ENCODE data around the gene ARMH4. TPM values are rescaled to one million over a fixed set of nuclear protein-coding genes. Genes with fewer than 3 reads are reported as not detected.

ARMH4 gene
- total and polyA plus RNA-seq, 8 donors = 0.40 to 14.3 (median 1.9) TPM; not detected in 1

DNA sequence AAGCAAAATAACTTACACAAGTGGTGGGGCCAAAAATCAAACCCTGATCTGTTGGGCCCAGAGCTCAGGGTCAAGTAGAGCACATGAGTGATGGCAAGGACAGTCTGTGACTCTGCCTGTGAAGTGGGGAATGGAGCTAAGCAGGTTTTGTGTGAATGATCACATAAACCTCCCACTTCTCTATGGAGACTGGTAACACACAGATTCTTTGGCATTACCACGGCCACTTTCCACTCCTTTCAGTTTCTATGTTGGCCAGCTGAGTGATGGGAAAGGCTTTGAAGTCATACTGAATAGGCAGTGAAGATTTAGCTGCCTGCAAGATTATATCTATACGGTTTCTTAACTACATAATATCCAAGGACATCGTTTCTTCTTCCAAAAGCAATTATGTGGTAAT, 97.9 kb downstream of the ARMH4 start:
- no peaks in the 10 kb centered on the region for H3K27me3 ChIP-seq
- intact Hi-C loops (cut with DNase I; ENCODE audit: low total_unique reads) = no loop called here
- H3K9me3 ChIP-seq = no peaks in the 10 kb centered on the region
- no peak overlapping the region for H3K27ac ChIP-seq
- TF ChIP-seq, protein P1, sequence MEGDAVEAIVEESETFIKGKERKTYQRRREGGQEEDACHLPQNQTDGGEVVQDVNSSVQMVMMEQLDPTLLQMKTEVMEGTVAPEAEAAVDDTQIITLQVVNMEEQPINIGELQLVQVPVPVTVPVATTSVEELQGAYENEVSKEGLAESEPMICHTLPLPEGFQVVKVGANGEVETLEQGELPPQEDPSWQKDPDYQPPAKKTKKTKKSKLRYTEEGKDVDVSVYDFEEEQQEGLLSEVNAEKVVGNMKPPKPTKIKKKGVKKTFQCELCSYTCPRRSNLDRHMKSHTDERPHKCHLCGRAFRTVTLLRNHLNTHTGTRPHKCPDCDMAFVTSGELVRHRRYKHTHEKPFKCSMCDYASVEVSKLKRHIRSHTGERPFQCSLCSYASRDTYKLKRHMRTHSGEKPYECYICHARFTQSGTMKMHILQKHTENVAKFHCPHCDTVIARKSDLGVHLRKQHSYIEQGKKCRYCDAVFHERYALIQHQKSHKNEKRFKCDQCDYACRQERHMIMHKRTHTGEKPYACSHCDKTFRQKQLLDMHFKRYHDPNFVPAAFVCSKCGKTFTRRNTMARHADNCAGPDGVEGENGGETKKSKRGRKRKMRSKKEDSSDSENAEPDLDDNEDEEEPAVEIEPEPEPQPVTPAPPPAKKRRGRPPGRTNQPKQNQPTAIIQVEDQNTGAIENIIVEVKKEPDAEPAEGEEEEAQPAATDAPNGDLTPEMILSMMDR (IDR thresholded peaks at IDR 0.05) = no peak
- no peak for TF ChIP-seq POLR2A (IDR thresholded peaks at IDR 0.05)
- no peak for TF ChIP-seq EP300 (IDR thresholded peaks at IDR 0.05)
- TF ChIP-seq POLR2AphosphoS5 (IDR thresholded peaks at IDR 0.05) = no peak
- WGBS, 5 donors = 71 to 84% (median 78%) methylated on average over 3 of the region's 3 CpGs
- H3K36me3 ChIP-seq = no peaks in the 10 kb centered on the region
- no peaks in the 10 kb centered on the region for H3K4me1 ChIP-seq
- H3K4me3 ChIP-seq = no peak overlapping the region
- DNase-seq = no peak

DNA sequence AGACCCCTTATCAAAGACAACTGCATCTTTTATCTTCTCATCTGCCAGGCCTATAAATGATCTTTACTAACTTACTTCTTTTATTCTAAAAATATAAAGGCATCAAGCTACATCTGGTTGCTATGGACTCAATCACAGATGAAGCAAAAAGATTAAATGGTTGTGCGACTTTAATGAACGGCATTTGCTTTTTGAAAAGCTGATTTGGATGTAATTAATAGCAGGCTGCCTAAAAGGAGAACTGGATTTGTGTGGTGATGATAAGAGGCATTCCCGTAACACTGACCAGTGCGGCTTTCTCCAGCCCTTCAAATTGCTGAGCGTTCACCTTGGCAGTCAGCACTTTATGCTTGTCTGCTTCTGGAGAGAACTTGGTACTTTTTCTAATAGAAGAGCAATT, 103.8 kb downstream of the ARMH4 start:
- H3K4me1 ChIP-seq = no peaks in the 10 kb centered on the region
- DNase-seq = peak in 1 of 2 donors; percentile 30
- no peaks in the 10 kb centered on the region for H3K27me3 ChIP-seq
- WGBS, 5 donors = 30 to 61% (median 52%) methylated on average over 5 of the region's 5 CpGs
- H3K4me3 ChIP-seq = no peak overlapping the region
- intact Hi-C loops (cut with DNase I; ENCODE audit: low total_unique reads) = no loop called here
- peaks cover 0 to 8% (median 2%) of the 10 kb centered on the region in 4 donors for H3K9me3 ChIP-seq
- no peaks in the 10 kb centered on the region for H3K36me3 ChIP-seq
- H3K27ac ChIP-seq = no peak overlapping the region
- TF ChIP-seq POLR2A (IDR thresholded peaks at IDR 0.05) (no peak), EP300 (IDR thresholded peaks at IDR 0.05) (no peak), POLR2AphosphoS5 (IDR thresholded peaks at IDR 0.05) (no peak)
- TF ChIP-seq, protein P1 (IDR thresholded peaks at IDR 0.05) = no peak

DNA sequence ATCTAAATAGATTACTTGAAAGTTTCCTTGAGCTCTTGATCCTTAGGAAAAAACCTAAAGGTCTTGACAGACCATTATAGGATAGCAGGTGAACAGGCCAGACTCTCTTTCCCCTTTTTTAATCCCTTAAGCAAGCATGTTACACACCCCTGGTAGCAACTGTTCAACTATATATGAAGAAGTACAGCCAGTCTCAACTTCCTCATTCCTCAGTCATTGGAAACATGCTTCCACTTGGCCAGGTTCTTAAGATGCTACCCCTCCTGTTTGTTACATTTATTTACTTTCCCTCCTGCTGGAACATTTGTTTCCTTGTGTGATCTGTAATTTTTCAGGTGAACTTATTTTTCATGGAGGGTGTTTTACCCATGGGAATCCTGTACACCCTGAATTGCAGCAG, 124.1 kb downstream of the ARMH4 start:
- intact Hi-C loops (cut with DNase I; ENCODE audit: low total_unique reads) = no loop called here
- Histone ChIP-seq H3K4me3 (no peak overlapping the region), H3K27ac (no peak overlapping the region), H3K27me3 (no peaks in the 10 kb centered on the region), H3K36me3 (no peaks in the 10 kb centered on the region), H3K4me1 (no peaks in the 10 kb centered on the region), H3K9me3 (no peaks in the 10 kb centered on the region)
- TF ChIP-seq POLR2AphosphoS5 (IDR thresholded peaks at IDR 0.05) (no peak), EP300 (IDR thresholded peaks at IDR 0.05) (no peak), POLR2A (IDR thresholded peaks at IDR 0.05) (no peak)
- TF ChIP-seq, protein P1 (IDR thresholded peaks at IDR 0.05) = no peak
- DNase-seq = peak in 1 of 2 donors; percentile 11

DNA sequence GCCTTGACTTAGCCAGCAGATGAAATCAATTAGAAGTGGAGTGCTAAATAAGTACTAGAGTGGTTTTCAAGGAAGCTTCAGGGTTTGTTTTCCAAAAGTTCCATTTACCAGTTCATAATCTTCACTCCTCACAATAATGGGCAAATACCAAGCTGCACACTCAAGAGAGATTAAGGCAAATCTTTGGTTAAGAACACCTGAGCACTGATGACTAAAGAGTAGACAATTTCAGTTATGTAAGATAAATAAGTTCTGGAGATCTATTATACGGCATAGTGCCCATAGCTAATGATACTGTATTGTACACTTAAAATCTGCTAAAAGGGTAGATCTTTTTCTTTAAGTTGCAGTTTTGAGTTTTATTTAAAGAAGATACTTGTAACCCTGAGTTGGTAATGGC, 125.0 kb downstream of the ARMH4 start:
- WGBS, 5 donors = 66 to 88% (median 80%) methylated on average over 1 of the region's 1 CpG
- Histone ChIP-seq H3K4me3 (no peak overlapping the region), H3K9me3 (no peaks in the 10 kb centered on the region), H3K4me1 (no peaks in the 10 kb centered on the region), H3K27ac (no peak overlapping the region), H3K36me3 (no peaks in the 10 kb centered on the region), H3K27me3 (no peaks in the 10 kb centered on the region)
- intact Hi-C loops (cut with DNase I; ENCODE audit: low total_unique reads) = no loop called here
- DNase-seq = no peak
- no peak for TF ChIP-seq EP300 (IDR thresholded peaks at IDR 0.05)

DNA sequence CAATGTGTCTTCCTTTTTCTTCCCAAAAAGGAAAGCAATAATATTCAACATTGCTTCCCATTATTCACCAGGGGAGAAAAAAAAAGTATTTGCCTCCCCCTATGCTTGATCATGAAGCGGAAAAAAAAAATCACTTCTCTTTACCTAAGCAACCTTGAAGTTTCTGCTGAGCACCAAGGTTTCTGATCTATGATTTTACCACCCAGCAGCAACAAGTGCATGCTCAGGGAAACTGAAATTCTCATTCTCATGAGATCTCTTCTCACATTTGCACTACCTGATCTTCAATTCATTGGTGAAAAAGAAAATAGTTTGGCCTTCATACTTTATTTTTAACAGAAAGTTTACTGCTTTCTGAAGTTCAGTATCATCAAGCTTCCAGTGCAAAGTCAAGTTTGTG, 125.8 kb downstream of the ARMH4 start:
- 87 to 100% (median 94%) methylated on average over 1 of the region's 1 CpG for WGBS, 5 donors
- DNase-seq = no peak
- no peaks in the 10 kb centered on the region for H3K4me1 ChIP-seq
- no peaks in the 10 kb centered on the region for H3K36me3 ChIP-seq
- no peaks in the 10 kb centered on the region for H3K9me3 ChIP-seq
- H3K27ac ChIP-seq = no peak overlapping the region
- intact Hi-C loops (cut with DNase I; ENCODE audit: low total_unique reads) = no loop called here
- no peak overlapping the region for H3K4me3 ChIP-seq
- TF ChIP-seq POLR2A (IDR thresholded peaks at IDR 0.05) = no peak
- no peaks in the 10 kb centered on the region for H3K27me3 ChIP-seq

Measured in stomach (tissue), 9 donors.